Keratinocyte (primary cell): ENCODE results near the gene TOP1. TPM values are rescaled to one million over a fixed set of nuclear protein-coding genes. Genes with fewer than 3 reads are reported as not detected.

ENCODE experiments used
- DNase-seq: peaks from one replicate; pipeline ENCODE4 v3.0.0-alpha.2; 2011; ENCODE audit warnings: low read depth, missing footprints, low spot score
- FAIRE-seq: peaks from 2 replicates; lab custom pipeline; 2011; peaks lifted over from hg19 to GRCh38; lab: Jason Lieb, UNC
- H2AFZ ChIP-seq: 2 replicates; pipeline ENCODE4 v1.6.0; 2012; ENCODE audit warnings: low read length, control low read depth, inconsistent platforms; ENCODE audit not compliant: control insufficient read depth
- H3K27ac ChIP-seq: 2 replicates; pipeline ENCODE4 v1.5.1; 2011; ENCODE audit warnings: low read length; ENCODE audit not compliant: control insufficient read depth, insufficient read depth
- H3K27me3 ChIP-seq: 3 replicates; pipeline ENCODE4 v1.6.0; 2011; ENCODE audit warnings: low read length; ENCODE audit not compliant: control insufficient read depth, insufficient read depth; ENCODE audit errors: extremely low read depth
- H3K36me3 ChIP-seq, 2 experiments: 2 replicates in 1 of 2; 3 replicates in 1 of 2; pipeline ENCODE4 v1.5.1; 2011; ENCODE audit warnings: low read length in 2 of 2, mild to moderate bottlenecking in 1 of 2; ENCODE audit not compliant: control insufficient read depth in 2 of 2, insufficient read depth in 2 of 2; ENCODE audit errors: extremely low read depth in 1 of 2
- H3K4me1 ChIP-seq: 3 replicates; pipeline ENCODE4 v1.5.1; 2011; ENCODE audit warnings: low read length; ENCODE audit not compliant: control insufficient read depth, insufficient read depth; ENCODE audit errors: extremely low read depth
- H3K4me2 ChIP-seq: 3 replicates; pipeline ENCODE4 v1.6.0; 2011; ENCODE audit warnings: low read depth, low read length; ENCODE audit not compliant: control insufficient read depth, insufficient read depth; ENCODE audit errors: extremely low read depth
- H3K4me3 ChIP-seq, 3 experiments: fragments of 200-600 bp in 1 of 3; sonication (generic) in 1 of 3; 2 replicates in 2 of 3; 3 replicates in 1 of 3; pipeline ENCODE4 v1.5.1; 2011 to 2016; ENCODE audit warnings: low read length in 3 of 3, mild to moderate bottlenecking in 3 of 3, control low read depth in 2 of 3, inconsistent platforms in 1 of 3, low read depth in 1 of 3, mixed read lengths in 1 of 3, mixed run types in 1 of 3, moderate library complexity in 1 of 3; ENCODE audit not compliant: control insufficient read depth in 2 of 3, insufficient read depth in 2 of 3; ENCODE audit errors: extremely low read depth in 1 of 3
- H3K79me2 ChIP-seq: 2 replicates; pipeline ENCODE4 v1.6.0; 2012; ENCODE audit warnings: low read length; ENCODE audit not compliant: control insufficient read depth, insufficient read depth
- H3K9ac ChIP-seq: 3 replicates; pipeline ENCODE4 v1.6.0; 2011; ENCODE audit warnings: low read length; ENCODE audit not compliant: control insufficient read depth, insufficient read depth; ENCODE audit errors: extremely low read depth
- H3K9me1 ChIP-seq: 3 replicates; pipeline ENCODE4 v1.6.0; 2011; ENCODE audit warnings: low read length; ENCODE audit not compliant: control insufficient read depth, insufficient read depth; ENCODE audit errors: extremely low read depth
- H3K9me3 ChIP-seq: 2 replicates; pipeline ENCODE4 v1.5.1; 2012; ENCODE audit warnings: low read depth, low read length; ENCODE audit not compliant: control insufficient read depth
- H4K20me1 ChIP-seq: 3 replicates; pipeline ENCODE4 v1.6.0; 2011; ENCODE audit warnings: low read length; ENCODE audit not compliant: control insufficient read depth, insufficient read depth; ENCODE audit errors: extremely low read depth
- EZH2 ChIP-seq: IDR thresholded peaks from one replicate; pipeline ENCODE4 v1.6.1; 2012; ENCODE audit warnings: inconsistent platforms, mild to moderate bottlenecking, low read length, moderate library complexity
- dilution Hi-C: fragments of 300-500 bp; cut with MboI; formaldehyde crosslinking; loops from one replicate; pipeline ENCODE4 v1.7.0; 2020; ENCODE audit warnings: low sequenced_read_pairs; ENCODE audit not compliant: extremely low pct_ligation_motif_present
- polyA plus RNA-seq, 5 experiments: library from polyadenylated mRNA; depleted of rRNA in 3 of 5; stranded (reverse) in 3 of 5; stranded (forward) in 1 of 5; unstranded in 1 of 5; fragments of >200 nt; gene quantifications; 1 replicate in 1 of 5; 2 replicates in 3 of 5; 3 replicates in 1 of 5; pipeline versions ENCODE4 v1.2.1 to v1.2.3, GENCODE V29; 2011 to 2012; ENCODE audit warnings: missing spikeins in 2 of 5, low read depth in 1 of 5, low replicate concordance in 1 of 5
- TF ChIP-seq, protein P1 (sequence below), 3 experiments: IDR thresholded peaks in 1 of 3; conservative IDR thresholded peaks in 1 of 3; optimal IDR thresholded peaks in 1 of 3; 2 replicates in 2 of 3; 3 replicates in 1 of 3; pipeline versions ENCODE3 to v1.5.1; 2011; ENCODE audit warnings: low read length in 3 of 3, mild to moderate bottlenecking in 3 of 3, moderate library complexity in 2 of 3, control low read depth in 1 of 3, inconsistent platforms in 1 of 3; ENCODE audit not compliant: insufficient read depth in 2 of 3; ENCODE audit errors: extremely low read depth in 1 of 3

Gene TOP1
- polyA plus RNA-seq, 1 donor (not counting 4 experiments of a cell fraction or from before 2014, with no cell fraction given) = 25.2 TPM

DNA sequence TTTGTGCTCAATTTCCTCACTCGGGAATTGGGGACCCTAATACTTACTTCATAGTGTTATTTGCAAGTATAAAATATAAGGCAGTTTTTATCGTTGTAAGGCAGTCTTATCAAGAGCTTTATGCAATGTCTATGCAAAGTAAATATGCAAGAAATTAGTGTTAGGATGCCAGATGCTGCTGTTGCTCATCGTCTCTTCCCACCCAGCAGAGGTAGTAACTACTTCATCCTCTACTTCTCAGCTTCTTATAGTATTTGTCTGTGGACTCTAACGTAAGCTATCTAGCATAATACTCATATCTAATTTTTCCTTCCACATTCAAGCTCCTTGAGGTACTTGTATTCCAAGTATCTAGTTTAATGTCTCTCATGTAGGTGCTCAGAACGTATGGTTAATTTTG is 120.3 kb downstream of the TOP1 start:
- FAIRE-seq (no peak), DNase-seq (no peak)
- Histone ChIP-seq H3K27ac (no peak overlapping the region), H3K27me3 (no peaks in the 10 kb centered on the region), H3K4me2 (no peak overlapping the region), H3K9me3 (no peaks in the 10 kb centered on the region), H3K79me2 (peaks cover 94% of the 10 kb centered on the region), H3K9me1 (peaks cover 3% of the 10 kb centered on the region), H3K4me1 (peaks cover 9% of the 10 kb centered on the region), H3K4me3 (no peak overlapping the region), H2AFZ (no peak overlapping the region), H4K20me1 (peaks cover 6% of the 10 kb centered on the region), H3K9ac (no peak overlapping the region), H3K36me3 (no peaks in the 10 kb centered on the region)
- dilution Hi-C loops = no loop called here
- TF ChIP-seq EZH2 = no peak
- TF ChIP-seq, protein P1, sequence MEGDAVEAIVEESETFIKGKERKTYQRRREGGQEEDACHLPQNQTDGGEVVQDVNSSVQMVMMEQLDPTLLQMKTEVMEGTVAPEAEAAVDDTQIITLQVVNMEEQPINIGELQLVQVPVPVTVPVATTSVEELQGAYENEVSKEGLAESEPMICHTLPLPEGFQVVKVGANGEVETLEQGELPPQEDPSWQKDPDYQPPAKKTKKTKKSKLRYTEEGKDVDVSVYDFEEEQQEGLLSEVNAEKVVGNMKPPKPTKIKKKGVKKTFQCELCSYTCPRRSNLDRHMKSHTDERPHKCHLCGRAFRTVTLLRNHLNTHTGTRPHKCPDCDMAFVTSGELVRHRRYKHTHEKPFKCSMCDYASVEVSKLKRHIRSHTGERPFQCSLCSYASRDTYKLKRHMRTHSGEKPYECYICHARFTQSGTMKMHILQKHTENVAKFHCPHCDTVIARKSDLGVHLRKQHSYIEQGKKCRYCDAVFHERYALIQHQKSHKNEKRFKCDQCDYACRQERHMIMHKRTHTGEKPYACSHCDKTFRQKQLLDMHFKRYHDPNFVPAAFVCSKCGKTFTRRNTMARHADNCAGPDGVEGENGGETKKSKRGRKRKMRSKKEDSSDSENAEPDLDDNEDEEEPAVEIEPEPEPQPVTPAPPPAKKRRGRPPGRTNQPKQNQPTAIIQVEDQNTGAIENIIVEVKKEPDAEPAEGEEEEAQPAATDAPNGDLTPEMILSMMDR (optimal IDR thresholded peaks at IDR 0.05 in 1 of 3, IDR thresholded peaks at IDR 0.05 in 1 of 3, conservative IDR thresholded peaks at IDR 0.05 in 1 of 3; ENCODE audit: extremely low read depth in 1 of 3, insufficient read depth in 2 of 3, low read length in 3 of 3) = no peak

DNA sequence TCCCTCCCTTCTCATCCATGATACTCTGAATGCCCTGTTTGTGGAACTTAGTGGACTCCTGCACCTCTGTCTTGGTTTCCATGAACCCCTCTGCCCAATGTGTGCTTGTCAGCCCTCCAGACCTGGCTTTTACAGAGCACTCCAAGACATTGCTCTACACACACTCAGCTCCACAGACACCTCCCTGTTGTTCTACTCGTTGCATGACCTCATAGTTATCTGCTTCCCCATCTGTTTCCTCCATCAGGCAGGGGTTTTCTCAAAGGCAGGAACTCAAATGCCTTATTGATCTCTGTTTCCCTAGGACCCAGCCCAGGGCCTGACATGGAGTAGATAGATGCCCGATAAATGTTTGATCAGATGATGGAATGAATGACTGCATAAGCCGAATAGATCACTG is 122.0 kb downstream of the TOP1 start:
- Histone ChIP-seq H4K20me1 (peaks cover 8% of the 10 kb centered on the region), H3K9ac (no peak overlapping the region), H3K36me3 (no peaks in the 10 kb centered on the region), H3K27ac (no peak overlapping the region), H3K9me3 (no peaks in the 10 kb centered on the region), H2AFZ (no peak overlapping the region), H3K4me3 (no peak overlapping the region), H3K27me3 (no peaks in the 10 kb centered on the region), H3K4me1 (peaks cover 9% of the 10 kb centered on the region), H3K9me1 (peaks cover 3% of the 10 kb centered on the region), H3K4me2 (no peak overlapping the region), H3K79me2 (peaks cover 94% of the 10 kb centered on the region)
- dilution Hi-C loops = no loop called here
- TF ChIP-seq, protein P1 (optimal IDR thresholded peaks at IDR 0.05 in 1 of 3, IDR thresholded peaks at IDR 0.05 in 1 of 3, conservative IDR thresholded peaks at IDR 0.05 in 1 of 3; ENCODE audit: extremely low read depth in 1 of 3, insufficient read depth in 2 of 3, low read length in 3 of 3) = no peak
- TF ChIP-seq EZH2 = no peak
- FAIRE-seq (no peak), DNase-seq (no peak)
